T-helper 1 cell treated with Interleukin-12 subunit alpha and Interleukin-12 subunit beta and Interleukin-4 antibody, amounts not matched to agents 30 μg/mL and 1 μg/mL, for 36 hours (primary cell): ENCODE data around the gene GALK2.
A peak's percentile ranks its signal among the peaks of the same experiment; 100 is the strongest.
"Not testable (repeated sequence)": the region's sequence is repeated elsewhere in the genome, so short reads cannot be mapped to it uniquely, and the experiment has no call there.

Source experiments
- H3K27ac Mint-ChIP-seq: one replicate; pipeline ENCODE4 v1.8.0; 2021; ENCODE audit warnings: mild to moderate bottlenecking, mixed read lengths
- H3K27me3 Mint-ChIP-seq: one replicate; pipeline ENCODE4 v1.8.0; 2021; ENCODE audit warnings: low read depth, mixed read lengths
- H3K36me3 Mint-ChIP-seq: one replicate; pipeline ENCODE4 v1.8.0; 2021; ENCODE audit warnings: low read depth, mixed read lengths
- H3K4me1 Mint-ChIP-seq: one replicate; pipeline ENCODE4 v1.8.0; 2021; ENCODE audit warnings: low read depth, mixed read lengths
- H3K4me3 Mint-ChIP-seq: one replicate; pipeline ENCODE4 v1.8.0; 2021; ENCODE audit warnings: mild to moderate bottlenecking, moderate library complexity, mixed read lengths
- H3K9me3 Mint-ChIP-seq: one replicate; pipeline ENCODE4 v1.8.0; 2021; ENCODE audit warnings: mixed read lengths

The GALK2 gene

DNA sequence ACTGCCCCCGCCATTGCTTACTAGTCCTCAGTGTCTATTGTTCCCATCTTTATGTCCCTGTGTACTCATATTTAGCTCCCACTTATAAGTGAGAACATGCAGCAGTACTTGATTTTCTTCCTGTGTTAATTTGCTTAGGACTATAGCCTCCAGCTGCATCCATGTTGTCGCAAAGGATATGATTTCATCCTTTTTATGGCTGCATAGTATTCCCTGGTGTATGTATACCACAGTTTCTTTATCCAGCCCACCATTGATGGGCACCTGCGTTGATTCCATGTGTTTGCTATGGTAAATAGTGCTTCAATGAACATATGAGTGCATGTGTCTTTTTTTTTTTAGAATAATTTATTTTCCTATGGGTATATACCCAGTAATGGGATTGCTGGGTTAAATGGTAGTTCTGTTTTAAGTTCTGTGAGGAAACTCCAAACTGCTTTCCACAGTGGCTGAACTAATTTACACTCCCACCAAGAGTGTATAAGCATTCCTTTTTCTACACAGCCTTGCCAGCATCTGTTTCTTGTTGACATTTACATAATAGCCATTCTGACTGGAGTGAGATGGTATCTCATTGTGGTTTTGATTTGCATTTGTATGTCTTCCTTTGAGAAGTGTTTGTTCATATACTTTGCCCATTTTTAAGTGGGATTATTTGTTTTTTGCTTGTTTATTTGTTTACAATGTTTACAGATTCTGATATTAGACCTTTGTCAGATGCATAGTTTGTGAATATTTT lies 53.7 kb downstream of the GALK2 start:
- H3K4me3 Mint-ChIP-seq, result no peak overlapping the region
- H3K4me1 Mint-ChIP-seq, result peaks cover 14% of the 10 kb centered on the region
- H3K27ac Mint-ChIP-seq, result no peak overlapping the region
- peaks cover 44% of the 10 kb centered on the region for H3K9me3 Mint-ChIP-seq
- H3K27me3 Mint-ChIP-seq, result no peaks in the 10 kb centered on the region
- peaks cover 58% of the 10 kb centered on the region for H3K36me3 Mint-ChIP-seq

DNA sequence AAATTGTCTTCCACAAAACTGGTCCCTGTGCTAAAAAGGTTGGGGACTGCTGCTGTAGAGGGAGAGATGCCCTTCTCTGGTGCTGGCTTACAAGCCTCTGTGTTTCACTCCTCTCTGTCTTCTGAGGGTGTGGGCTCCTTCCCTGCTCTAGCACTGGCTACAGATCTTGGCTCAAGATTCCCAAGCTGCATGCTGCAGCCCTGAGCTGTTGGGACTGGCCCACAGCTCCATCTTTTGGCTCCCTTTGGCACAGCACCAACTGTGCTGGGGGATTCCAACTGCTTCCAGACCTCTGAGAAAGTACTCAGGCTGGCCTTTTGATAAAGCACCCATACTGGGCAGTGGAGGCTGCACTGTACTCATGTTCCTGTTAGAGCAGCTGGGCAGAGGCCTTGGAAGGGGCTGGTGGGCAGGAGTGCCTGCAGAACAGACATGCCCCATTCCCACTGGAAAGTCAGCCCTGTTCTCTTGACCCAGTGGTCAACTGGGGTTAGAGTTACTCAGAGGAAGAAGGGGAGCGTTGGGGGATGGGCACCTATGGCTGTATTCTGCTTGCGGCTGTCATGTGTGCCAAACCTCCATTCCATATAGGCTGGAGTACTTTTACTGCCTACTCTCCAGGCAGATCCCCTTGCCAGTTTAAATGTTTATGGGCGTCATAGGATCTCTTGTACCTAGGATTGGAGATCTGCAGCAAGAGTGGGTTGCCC lies 55.7 kb downstream of the GALK2 start:
- Mint-ChIP-seq H3K27me3 (no peaks in the 10 kb centered on the region), H3K27ac (no peak overlapping the region), H3K4me3 (no peak overlapping the region), H3K36me3 (peaks cover 58% of the 10 kb centered on the region), H3K4me1 (peaks cover 20% of the 10 kb centered on the region), H3K9me3 (peaks cover 53% of the 10 kb centered on the region)

DNA sequence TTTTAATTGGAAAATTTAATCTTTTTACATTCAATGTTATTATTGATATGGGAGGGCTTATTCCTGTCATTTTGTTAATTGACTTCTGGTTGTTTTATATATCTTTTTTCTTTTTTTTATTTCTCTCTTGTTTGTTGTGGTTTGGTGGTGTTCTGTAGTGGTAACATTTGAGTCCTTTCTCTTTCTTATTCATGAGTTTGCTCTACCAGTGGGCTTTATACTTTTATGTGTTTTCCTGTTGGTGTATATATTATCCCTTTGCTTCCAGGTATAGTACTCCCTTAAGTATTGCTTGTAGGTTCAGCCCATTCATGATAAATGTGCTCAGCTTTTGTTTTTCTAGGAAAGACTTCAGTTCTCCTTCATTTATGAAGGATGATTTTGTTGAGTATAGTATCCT lies 57.6 kb downstream of the GALK2 start:
- Mint-ChIP-seq H3K9me3 (peaks cover 46% of the 10 kb centered on the region), H3K36me3 (peaks cover 57% of the 10 kb centered on the region), H3K4me3 (no peak overlapping the region), H3K27ac (no peak overlapping the region), H3K27me3 (no peaks in the 10 kb centered on the region), H3K4me1 (peaks cover 23% of the 10 kb centered on the region)

DNA sequence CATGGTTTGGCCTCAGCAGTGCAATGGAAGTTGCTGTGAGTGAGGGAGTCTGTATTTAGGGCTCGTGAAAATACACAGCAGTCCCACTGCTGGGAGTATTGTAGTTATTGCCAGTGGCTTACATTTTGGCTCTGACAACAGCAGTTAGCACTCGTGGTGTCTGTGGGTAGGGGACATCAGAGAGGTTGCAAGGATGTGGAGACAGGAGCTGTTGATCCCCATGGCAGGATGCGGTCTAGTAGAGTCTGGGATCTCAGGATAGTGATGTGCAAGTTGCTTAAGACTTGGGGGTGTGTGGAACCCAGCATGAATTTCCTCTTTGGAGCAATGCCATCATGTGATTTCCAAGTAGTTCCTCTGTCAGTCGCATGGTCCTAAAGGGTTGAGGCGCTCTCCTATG lies 59.9 kb downstream of the GALK2 start:
- Mint-ChIP-seq H3K4me3 (no peak overlapping the region), H3K27ac (no peak overlapping the region), H3K4me1 (peaks cover 31% of the 10 kb centered on the region), H3K36me3 (peaks cover 64% of the 10 kb centered on the region), H3K9me3 (peaks cover 39% of the 10 kb centered on the region), H3K27me3 (no peaks in the 10 kb centered on the region)

DNA sequence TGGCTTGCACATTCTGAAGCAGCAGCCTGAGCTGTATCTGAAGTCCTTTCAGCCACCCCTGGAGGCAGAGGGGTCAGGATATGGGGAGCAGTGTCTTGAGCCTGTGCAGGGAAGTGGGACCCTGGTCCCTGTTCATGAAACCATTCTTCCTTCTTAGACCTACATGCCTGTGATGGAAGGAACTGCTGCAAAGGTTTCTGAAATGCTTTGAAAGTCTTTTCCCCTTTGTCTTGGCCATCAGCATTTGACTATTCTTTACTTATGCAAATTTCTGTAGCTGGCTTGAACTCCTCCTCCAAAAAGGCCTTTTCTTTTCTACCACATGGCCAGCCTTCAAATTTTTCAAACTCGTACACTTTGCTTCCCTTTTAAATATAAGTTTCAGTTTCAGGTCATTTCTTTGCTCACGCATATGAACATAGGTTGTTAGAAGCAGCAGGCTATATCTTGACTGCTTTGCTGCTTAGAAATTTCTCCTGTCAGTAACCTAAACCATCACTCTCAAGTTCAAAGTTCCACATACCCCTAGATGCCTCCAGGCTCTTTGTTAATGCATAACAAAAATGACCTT lies 62.3 kb downstream of the GALK2 start:
- H3K27ac Mint-ChIP-seq, result no peak overlapping the region
- H3K4me1 Mint-ChIP-seq, result peaks cover 31% of the 10 kb centered on the region
- H3K36me3 Mint-ChIP-seq, result peaks cover 49% of the 10 kb centered on the region
- H3K9me3 Mint-ChIP-seq, result peaks cover 30% of the 10 kb centered on the region
- no peak overlapping the region for H3K4me3 Mint-ChIP-seq
- no peaks in the 10 kb centered on the region for H3K27me3 Mint-ChIP-seq

DNA sequence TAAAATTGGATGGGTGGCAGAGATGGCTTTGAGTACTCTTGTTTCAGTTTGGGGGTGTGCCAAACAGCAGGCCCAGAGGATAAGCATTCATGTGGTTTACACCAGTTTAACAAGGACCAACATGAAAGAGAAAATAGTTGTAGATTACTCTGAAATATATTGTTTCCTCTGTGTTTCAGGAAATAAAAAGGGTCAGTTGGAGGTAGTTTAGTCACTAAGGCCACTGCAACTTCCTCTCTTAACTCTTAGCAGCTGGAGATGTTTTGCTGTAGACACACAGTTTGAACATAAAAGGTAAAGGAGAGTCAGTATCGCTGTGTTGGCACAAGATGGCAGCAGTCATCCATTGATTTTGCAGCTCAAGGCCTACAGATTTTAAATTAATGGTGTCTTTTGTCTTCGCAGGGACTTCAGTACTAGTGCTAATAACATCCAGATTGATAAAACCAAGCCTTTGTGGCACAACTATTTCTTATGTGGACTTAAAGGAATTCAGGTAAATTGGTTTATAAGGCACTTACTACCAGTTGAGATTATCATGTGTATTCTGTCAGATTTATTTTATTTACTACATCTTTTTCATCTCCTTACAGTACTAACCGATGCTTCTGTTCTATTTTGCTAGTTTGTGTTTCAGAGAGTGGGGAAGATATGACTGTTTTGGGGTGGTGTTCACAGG lies 65.5 kb downstream of the GALK2 start:
- H3K27me3 Mint-ChIP-seq, result no peaks in the 10 kb centered on the region
- H3K4me1 Mint-ChIP-seq, result peaks cover 23% of the 10 kb centered on the region
- H3K27ac Mint-ChIP-seq, result peak overlapping the region; percentile 18

DNA sequence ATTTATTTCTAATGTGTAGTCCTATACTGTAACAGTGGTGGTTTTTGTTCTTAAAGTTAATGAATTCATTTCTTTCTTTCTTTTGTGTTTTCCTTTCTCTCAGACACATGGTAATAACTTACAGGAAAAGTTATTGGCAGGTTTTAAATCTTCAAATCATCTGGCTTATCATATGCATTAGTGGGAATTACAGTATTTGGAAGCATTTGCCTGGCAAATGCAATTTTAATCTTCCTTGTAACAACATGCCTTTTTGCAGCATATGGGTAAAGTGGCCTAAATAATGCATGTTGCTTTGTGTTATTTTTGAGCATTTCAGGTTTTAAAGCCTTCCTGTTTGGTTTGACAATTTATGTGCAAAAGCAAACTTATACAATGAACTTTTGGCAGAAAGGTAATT lies 66.8 kb downstream of the GALK2 start:
- no peak overlapping the region for H3K4me3 Mint-ChIP-seq
- no peaks in the 10 kb centered on the region for H3K27me3 Mint-ChIP-seq
- H3K27ac Mint-ChIP-seq, result no peak overlapping the region
- peaks cover 7% of the 10 kb centered on the region for H3K9me3 Mint-ChIP-seq
- H3K36me3 Mint-ChIP-seq, result peaks cover 23% of the 10 kb centered on the region
- H3K4me1 Mint-ChIP-seq, result peaks cover 23% of the 10 kb centered on the region

More for the DNA sequence above, 65.5 kb downstream of the GALK2 start:
- Mint-ChIP-seq H3K4me3 (no peak overlapping the region), H3K9me3 (peaks cover 9% of the 10 kb centered on the region), H3K36me3 (peaks cover 29% of the 10 kb centered on the region)

DNA sequence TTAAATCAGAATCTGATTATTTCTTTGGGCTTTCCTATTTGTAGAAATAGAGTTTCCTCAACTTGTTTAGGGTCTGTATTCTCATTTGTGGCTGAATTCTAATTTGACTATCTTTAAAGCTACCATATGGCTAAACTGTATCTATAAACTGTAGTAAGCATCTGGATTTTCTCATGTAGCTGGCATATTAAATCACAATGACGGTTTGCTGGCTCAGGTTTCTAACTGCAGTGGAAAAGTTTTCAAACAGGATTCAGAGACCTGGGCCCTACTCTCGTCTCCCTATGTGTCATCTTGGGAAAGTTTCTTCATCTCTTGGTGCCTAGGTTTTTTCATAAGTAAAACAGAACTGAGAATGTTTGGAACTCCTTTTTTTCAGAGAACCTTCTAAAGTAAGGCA lies 68.3 kb downstream of the GALK2 start:
- H3K36me3 Mint-ChIP-seq, result peaks cover 19% of the 10 kb centered on the region
- H3K4me1 Mint-ChIP-seq, result peaks cover 16% of the 10 kb centered on the region
- H3K9me3 Mint-ChIP-seq, result no peaks in the 10 kb centered on the region
- no peak overlapping the region for H3K27ac Mint-ChIP-seq
- no peaks in the 10 kb centered on the region for H3K27me3 Mint-ChIP-seq
- no peak overlapping the region for H3K4me3 Mint-ChIP-seq

DNA sequence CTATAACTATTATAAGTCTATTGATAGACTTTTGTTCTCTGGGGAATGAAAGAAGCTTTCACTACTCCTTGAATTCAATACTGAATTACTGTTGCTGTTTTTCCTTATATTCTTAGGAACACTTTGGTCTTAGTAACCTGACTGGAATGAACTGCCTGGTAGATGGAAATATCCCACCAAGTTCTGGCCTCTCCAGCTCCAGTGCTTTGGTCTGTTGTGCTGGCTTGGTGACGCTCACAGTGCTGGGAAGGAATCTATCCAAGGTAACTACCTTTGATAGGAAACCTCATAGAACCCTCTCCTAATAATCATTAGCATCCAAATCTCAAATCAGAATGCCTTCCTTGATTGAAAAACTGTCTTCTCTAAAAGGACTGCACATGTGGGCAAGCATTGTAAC lies 69.1 kb downstream of the GALK2 start:
- Mint-ChIP-seq H3K27ac (no peak overlapping the region), H3K4me3 (no peak overlapping the region), H3K4me1 (peaks cover 18% of the 10 kb centered on the region), H3K9me3 (no peaks in the 10 kb centered on the region), H3K36me3 (peaks cover 19% of the 10 kb centered on the region), H3K27me3 (no peaks in the 10 kb centered on the region)

DNA sequence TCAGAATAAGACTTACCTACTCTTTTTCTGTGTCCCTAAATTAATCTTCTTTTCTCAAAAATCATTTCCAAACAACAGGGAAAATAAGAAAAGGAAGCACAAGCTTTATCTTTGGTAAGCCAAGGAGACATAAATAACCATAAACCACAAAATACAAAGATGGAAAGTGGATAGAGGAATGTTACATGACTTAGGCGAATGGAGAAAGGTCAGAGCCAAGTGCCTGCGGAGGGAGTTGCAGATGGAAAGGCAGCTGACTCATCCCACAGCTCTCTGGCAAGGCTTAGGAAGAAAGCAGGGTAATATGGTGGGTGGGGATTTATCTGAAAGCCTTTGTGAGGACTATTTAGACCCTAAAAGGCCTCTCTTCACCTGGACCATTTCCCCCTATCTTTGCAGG lies 72.8 kb downstream of the GALK2 start:
- no peak overlapping the region for H3K4me3 Mint-ChIP-seq
- H3K27me3 Mint-ChIP-seq, result no peaks in the 10 kb centered on the region
- no peaks in the 10 kb centered on the region for H3K9me3 Mint-ChIP-seq
- peaks cover 10% of the 10 kb centered on the region for H3K4me1 Mint-ChIP-seq
- no peak overlapping the region for H3K27ac Mint-ChIP-seq
- H3K36me3 Mint-ChIP-seq, result peaks cover 37% of the 10 kb centered on the region

DNA sequence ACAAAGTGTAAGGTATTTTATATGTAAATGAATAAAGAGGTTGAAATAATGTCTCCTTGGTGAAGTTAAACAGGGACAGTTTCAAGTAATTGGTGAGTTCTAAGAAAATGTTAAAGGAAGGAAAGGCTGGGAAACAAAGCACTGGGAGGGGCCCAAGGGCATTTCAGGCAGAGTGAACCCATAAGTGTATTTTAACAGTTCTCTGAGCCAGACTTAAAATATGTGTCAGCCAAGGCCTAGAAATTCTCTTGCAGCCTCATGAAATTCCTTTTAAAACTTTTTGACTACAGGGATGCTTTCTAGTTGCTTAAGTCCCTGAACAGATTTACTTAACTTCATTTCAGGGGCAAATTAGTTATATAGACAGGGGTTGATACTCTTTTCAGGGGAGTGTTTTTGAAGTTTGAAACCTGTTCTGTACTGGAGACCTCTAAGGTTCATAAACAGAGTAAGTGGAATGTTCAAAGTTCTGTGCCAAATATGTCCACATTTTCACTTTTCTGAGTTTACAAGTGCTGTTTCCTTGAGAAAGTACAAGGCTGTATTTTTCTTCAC lies 77.6 kb downstream of the GALK2 start:
- H3K4me3 Mint-ChIP-seq, result no peak overlapping the region
- no peak overlapping the region for H3K27ac Mint-ChIP-seq

DNA sequence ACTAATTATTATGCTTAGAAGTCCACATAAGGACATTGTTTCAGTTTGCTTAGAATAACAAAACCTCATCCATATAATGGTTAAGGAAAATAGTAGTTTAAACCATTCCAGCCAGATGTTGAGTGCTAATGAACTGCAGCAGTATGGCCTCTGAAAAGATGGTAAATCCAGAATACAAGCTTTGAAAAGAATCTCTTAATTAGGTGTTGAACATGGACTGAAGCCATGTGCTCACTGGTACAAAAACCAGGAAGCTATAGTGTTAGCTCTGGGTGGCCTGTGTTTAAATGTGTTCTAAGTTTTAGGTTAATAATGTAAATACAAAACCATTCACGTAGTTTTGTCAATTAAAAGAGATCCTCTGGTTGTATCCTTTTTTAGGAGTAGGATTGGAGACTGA lies 78.2 kb downstream of the GALK2 start:
- Mint-ChIP-seq H3K27me3 (no peaks in the 10 kb centered on the region), H3K36me3 (peaks cover 50% of the 10 kb centered on the region), H3K4me1 (peaks cover 12% of the 10 kb centered on the region)

More for the DNA sequence above, 77.6 kb downstream of the GALK2 start:
- Mint-ChIP-seq H3K9me3 (peaks cover 17% of the 10 kb centered on the region), H3K4me1 (peaks cover 12% of the 10 kb centered on the region), H3K27me3 (no peaks in the 10 kb centered on the region), H3K36me3 (peaks cover 56% of the 10 kb centered on the region)

DNA sequence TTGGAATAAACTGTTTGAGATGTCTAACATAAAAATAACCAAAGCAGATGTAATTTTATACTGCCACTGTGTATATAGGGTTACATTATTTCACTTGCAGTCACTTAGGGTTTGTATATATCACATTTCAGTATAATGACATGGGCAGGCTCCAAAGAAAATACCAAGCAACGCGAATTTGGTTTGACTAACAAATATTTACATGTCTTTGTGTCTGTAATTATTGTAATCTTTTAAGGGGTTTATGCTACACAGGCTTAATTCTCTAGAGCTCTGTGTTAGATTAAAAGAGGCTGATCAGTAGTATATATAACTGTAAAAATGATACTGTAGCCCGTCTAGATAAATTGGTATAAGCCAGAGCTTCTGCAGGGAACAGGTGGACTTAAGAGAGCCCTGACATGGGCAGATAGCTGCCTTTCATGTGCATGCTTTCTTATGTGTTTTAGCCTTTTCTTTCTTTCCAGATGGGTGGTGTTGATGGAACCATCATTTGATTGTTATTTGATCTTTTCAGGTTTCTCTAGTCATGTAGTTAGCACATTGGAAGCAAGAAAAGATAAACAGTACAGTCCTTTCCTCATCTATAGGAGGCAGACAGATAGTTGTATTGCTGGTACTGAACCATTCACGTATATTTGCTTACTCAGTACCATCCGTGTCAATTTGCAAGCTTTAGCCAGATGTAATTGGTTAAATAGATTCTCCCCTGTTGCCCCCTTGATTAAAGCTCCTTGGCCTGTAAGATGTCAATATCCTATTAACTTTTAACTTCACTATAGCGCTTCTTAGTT lies 86.1 kb downstream of the GALK2 start:
- Mint-ChIP-seq H3K27ac (no peak overlapping the region), H3K9me3 (peaks cover 9% of the 10 kb centered on the region), H3K4me1 (no peaks in the 10 kb centered on the region), H3K4me3 (no peak overlapping the region), H3K27me3 (no peaks in the 10 kb centered on the region), H3K36me3 (peaks cover 12% of the 10 kb centered on the region)

More for the DNA sequence above, 78.2 kb downstream of the GALK2 start:
- Mint-ChIP-seq H3K27ac (no peak overlapping the region), H3K4me3 (no peak overlapping the region), H3K9me3 (peaks cover 17% of the 10 kb centered on the region)

DNA sequence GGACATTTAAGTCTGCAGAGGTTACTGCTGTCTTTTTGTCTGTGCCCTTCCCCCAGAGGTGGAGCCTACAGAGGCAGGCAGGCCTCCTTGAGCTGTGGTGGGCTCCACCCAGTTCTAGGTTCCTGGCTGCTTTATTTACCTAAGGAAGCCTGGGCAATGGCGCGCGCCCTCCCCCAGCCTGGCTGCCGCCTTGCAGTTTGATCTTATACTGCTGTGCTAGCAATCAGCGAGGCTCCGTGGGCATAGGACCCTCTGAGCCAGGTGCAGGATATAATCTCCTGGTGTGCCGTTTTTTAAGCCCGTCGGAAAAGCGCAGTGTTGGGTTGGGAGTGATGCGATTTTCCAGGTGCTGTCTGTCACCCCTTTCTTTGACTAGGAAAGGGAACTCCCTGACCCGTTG lies 95.1 kb downstream of the GALK2 start:
- H3K36me3 Mint-ChIP-seq, H3K4me1 Mint-ChIP-seq, H3K27ac Mint-ChIP-seq, H3K4me3 Mint-ChIP-seq, H3K27me3 Mint-ChIP-seq, H3K9me3 Mint-ChIP-seq: not testable (repeated sequence)
